ENCODE results near the gene DBP. TPM values are rescaled to one million over a fixed set of nuclear protein-coding genes. Genes with fewer than 3 reads are reported as not detected.
"Not testable (repeated sequence)": the region's sequence is repeated elsewhere in the genome, so short reads cannot be mapped to it uniquely, and the experiment has no call there.

DBP gene
- total RNA-seq, 3 donors from 2014 or later (not counting 1 experiment from before 2014, with no cell fraction given), result 16.4 to 31.2 (median 24.3) TPM

- intact Hi-C loops (cut with micrococcal nuclease), result loop anchor here (10.0 kb wide), 2 partner anchors 242 to 362 kb away; partner anchors contain the start of genes GYS1, PPP1R15A and RUVBL2
- Histone ChIP-seq H3K27ac (ENCODE audit: low read length) (no peak overlapping the region), H3K36me3 (ENCODE audit: control insufficient read depth, insufficient read depth, low read length) (peaks cover 39% of the 10 kb centered on the region), H3K4me1 (ENCODE audit: control insufficient read depth, insufficient read depth, low read length) (peaks cover 68% of the 10 kb centered on the region), H3K4me3 (ENCODE audit: low read length) (no peak overlapping the region), H3K9me3 (ENCODE audit: control insufficient read depth, insufficient read depth, low read length) (no peaks in the 10 kb centered on the region), H3K27me3 (ENCODE audit: control insufficient read depth, insufficient read depth, low read length) (no peaks in the 10 kb centered on the region)
- Mint-ChIP-seq H3K36me3 (no peaks in the 10 kb centered on the region), H3K27ac (no peak overlapping the region), H3K4me3 (no peak overlapping the region), H3K9me3 (no peaks in the 10 kb centered on the region), H3K27me3 (ENCODE audit: low read depth in 2 of 2) (no peaks in the 10 kb centered on the region), H3K4me1 (peaks cover 22 to 36% of the 10 kb centered on the region in 2 donors)
- TF ChIP-seq CTCF (IDR thresholded peaks at IDR 0.05), result no peak
- ATAC-seq, result no peak
- DNase-seq, result no peak
Measured at GRCh38 chr19:48632692-48633147, 4.5 kb downstream of the DBP start.

- peaks cover 22 to 37% of the 10 kb centered on the region in 2 donors for H3K4me1 Mint-ChIP-seq
- H3K27me3 ChIP-seq (ENCODE audit: control insufficient read depth, insufficient read depth, low read length); H3K9me3 Mint-ChIP-seq; ATAC-seq; H3K27ac Mint-ChIP-seq; H3K4me3 ChIP-seq (ENCODE audit: low read length); H3K27ac ChIP-seq (ENCODE audit: low read length); H3K27me3 Mint-ChIP-seq (ENCODE audit: low read depth in 2 of 2); H3K9me3 ChIP-seq (ENCODE audit: control insufficient read depth, insufficient read depth, low read length); H3K36me3 Mint-ChIP-seq; H3K4me3 Mint-ChIP-seq; DNase-seq: not testable (repeated sequence)
- WGBS (ENCODE audit: insufficient coverage), result 92% methylated on average over 11 of the region's 11 CpGs
- Histone ChIP-seq H3K4me1 (ENCODE audit: control insufficient read depth, insufficient read depth, low read length) (peaks cover 72% of the 10 kb centered on the region), H3K36me3 (ENCODE audit: control insufficient read depth, insufficient read depth, low read length) (peaks cover 39% of the 10 kb centered on the region)
- intact Hi-C loops (cut with micrococcal nuclease), result loop anchor here (10.0 kb wide), 2 partner anchors 243 to 363 kb away; partner anchors contain the start of genes GYS1, PPP1R15A and RUVBL2
Measured at GRCh38 chr19:48632286-48632685, 4.9 kb downstream of the DBP start.

- H3K27ac ChIP-seq (ENCODE audit: low read length), result no peak overlapping the region
Measured at GRCh38 chr19:48631225-48631624, 6.0 kb downstream of the DBP start.

More at GRCh38 chr19:48631225-48631624, 6.0 kb downstream of the DBP start:
- H3K4me3 Mint-ChIP-seq, result no peak overlapping the region
- H3K36me3 ChIP-seq (ENCODE audit: control insufficient read depth, insufficient read depth, low read length), result peaks cover 39% of the 10 kb centered on the region
- H3K4me3 ChIP-seq (ENCODE audit: low read length), result no peak overlapping the region
- DNase-seq (no peak), ATAC-seq (no peak)
- H3K27me3 ChIP-seq (ENCODE audit: control insufficient read depth, insufficient read depth, low read length), result no peaks in the 10 kb centered on the region
- H3K9me3 ChIP-seq (ENCODE audit: control insufficient read depth, insufficient read depth, low read length), result no peaks in the 10 kb centered on the region
- TF ChIP-seq CTCF (IDR thresholded peaks at IDR 0.05), result no peak
- no peaks in the 10 kb centered on the region for H3K27me3 Mint-ChIP-seq (ENCODE audit: low read depth in 2 of 2)
- intact Hi-C loops (cut with micrococcal nuclease), result loop anchor here (10.0 kb wide), 2 partner anchors 244 to 364 kb away; partner anchors contain the start of genes GYS1, PPP1R15A and RUVBL2
- no peaks in the 10 kb centered on the region for H3K9me3 Mint-ChIP-seq
- H3K4me1 Mint-ChIP-seq, result peaks cover 26 to 39% of the 10 kb centered on the region in 2 donors
- H3K4me1 ChIP-seq (ENCODE audit: control insufficient read depth, insufficient read depth, low read length), result peaks cover 83% of the 10 kb centered on the region
- WGBS (ENCODE audit: insufficient coverage), result 79% methylated on average over 3 of the region's 3 CpGs
- no peak overlapping the region for H3K27ac Mint-ChIP-seq
- no peaks in the 10 kb centered on the region for H3K36me3 Mint-ChIP-seq

Data from natural killer cell (primary cell).